WTC11 (cell line): ENCODE data around the gene CD164.

ENCODE experiments used
- NFYB ChIP-seq: sonication (generic); formaldehyde crosslinking; conservative IDR thresholded peaks from 2 replicates; pipeline ENCODE4 v1.8.0; 2022; ENCODE audit warnings: low read depth, missing genetic modification reagents
- TF ChIP-seq, protein P1 (sequence below): fragments of 200-600 bp; IDR thresholded peaks from 2 replicates; pipeline ENCODE4 v1.8.0; 2022; ENCODE audit warnings: antibody characterized with exemption

DNA sequence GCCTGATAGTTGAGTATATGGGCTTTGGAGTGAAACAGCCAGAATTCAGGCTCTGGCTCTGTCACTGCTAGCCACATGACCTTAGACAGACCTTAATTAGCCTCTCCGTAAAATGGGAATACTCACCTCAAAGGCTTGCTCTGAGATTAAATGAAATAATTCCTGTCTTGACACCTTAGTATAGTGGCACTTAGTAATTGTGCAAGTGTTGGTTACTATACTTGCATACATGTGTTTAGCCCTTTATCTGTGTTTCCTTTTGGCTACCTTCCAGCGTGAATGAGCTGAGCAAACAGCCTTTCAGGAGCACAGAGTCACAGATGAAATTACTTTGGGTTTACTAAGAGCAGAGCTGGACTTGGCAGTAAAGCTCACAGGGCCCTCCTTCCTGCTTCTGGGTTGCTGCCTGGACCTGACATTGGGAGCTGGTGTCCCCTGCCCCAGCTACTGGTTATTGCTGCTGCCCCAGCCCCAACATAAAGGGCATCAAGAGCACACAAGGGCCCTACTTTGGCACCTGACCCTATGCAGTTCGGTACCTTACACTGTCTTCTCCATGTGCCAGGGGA, 32.8 kb downstream of the CD164 start:
- TF ChIP-seq, protein P1, sequence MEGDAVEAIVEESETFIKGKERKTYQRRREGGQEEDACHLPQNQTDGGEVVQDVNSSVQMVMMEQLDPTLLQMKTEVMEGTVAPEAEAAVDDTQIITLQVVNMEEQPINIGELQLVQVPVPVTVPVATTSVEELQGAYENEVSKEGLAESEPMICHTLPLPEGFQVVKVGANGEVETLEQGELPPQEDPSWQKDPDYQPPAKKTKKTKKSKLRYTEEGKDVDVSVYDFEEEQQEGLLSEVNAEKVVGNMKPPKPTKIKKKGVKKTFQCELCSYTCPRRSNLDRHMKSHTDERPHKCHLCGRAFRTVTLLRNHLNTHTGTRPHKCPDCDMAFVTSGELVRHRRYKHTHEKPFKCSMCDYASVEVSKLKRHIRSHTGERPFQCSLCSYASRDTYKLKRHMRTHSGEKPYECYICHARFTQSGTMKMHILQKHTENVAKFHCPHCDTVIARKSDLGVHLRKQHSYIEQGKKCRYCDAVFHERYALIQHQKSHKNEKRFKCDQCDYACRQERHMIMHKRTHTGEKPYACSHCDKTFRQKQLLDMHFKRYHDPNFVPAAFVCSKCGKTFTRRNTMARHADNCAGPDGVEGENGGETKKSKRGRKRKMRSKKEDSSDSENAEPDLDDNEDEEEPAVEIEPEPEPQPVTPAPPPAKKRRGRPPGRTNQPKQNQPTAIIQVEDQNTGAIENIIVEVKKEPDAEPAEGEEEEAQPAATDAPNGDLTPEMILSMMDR = no peak
- TF ChIP-seq NFYB (CRISPR knock-in tag) = no peak
